OCI-LY1 (cell line): Measurements from ENCODE around the gene CRLF3.

Source experiments
- H2AFZ ChIP-seq: fragments of 200-600 bp; sonication (generic), shearing (Covaris generic); 2 replicates; pipeline ENCODE4 v1.6.0; 2014; ENCODE audit warnings: antibody characterized with exemption, mild to moderate bottlenecking, low read length
- H3F3A ChIP-seq: fragments of 200-600 bp; sonication (generic), shearing (Covaris generic); 2 replicates; pipeline ENCODE4 v1.6.0; 2014; ENCODE audit warnings: mild to moderate bottlenecking, antibody characterized with exemption, low read length, moderate library complexity; ENCODE audit not compliant: insufficient read depth
- H3K27ac ChIP-seq: fragments of 200-600 bp; sonication (generic); 2 replicates; pipeline ENCODE4 v1.5.1; 2014; ENCODE audit warnings: low read length, mixed run types, mild to moderate bottlenecking, low read depth; ENCODE audit not compliant: poor library complexity, severe bottlenecking
- H3K27me3 ChIP-seq: fragments of 200-600 bp; sonication (generic); 2 replicates; pipeline ENCODE4 v1.6.0; 2014; ENCODE audit warnings: antibody characterized with exemption, mild to moderate bottlenecking, low read length, moderate library complexity; ENCODE audit not compliant: insufficient read depth
- H3K36me3 ChIP-seq: fragments of 200-600 bp; sonication (generic); 2 replicates; pipeline ENCODE4 v1.6.1; 2014; ENCODE audit warnings: mild to moderate bottlenecking, antibody characterized with exemption, low read length, moderate library complexity, mixed read lengths; ENCODE audit not compliant: insufficient read depth
- H3K4me1 ChIP-seq: fragments of 200-600 bp; sonication (generic); 2 replicates; pipeline ENCODE4 v1.5.1; 2014; ENCODE audit warnings: mild to moderate bottlenecking, low read length, moderate library complexity; ENCODE audit not compliant: insufficient read depth, severe bottlenecking
- H3K4me2 ChIP-seq: fragments of 200-600 bp; sonication (generic), shearing (Covaris generic); 2 replicates; pipeline ENCODE4 v1.6.1; 2014; ENCODE audit warnings: low read length
- H3K4me3 ChIP-seq: fragments of 200-600 bp; sonication (generic); 2 replicates; pipeline ENCODE4 v1.5.1; 2014; ENCODE audit warnings: low read length, low read depth, mild to moderate bottlenecking, mixed read lengths; ENCODE audit not compliant: poor library complexity, severe bottlenecking
- H3K79me2 ChIP-seq: fragments of 200-600 bp; shearing (Covaris generic); 2 replicates; pipeline ENCODE4 v1.6.1; 2016; ENCODE audit warnings: mixed run types, low read length, mixed read lengths; ENCODE audit not compliant: insufficient read depth
- H3K9ac ChIP-seq: fragments of 200-600 bp; sonication (generic), shearing (Covaris generic); 2 replicates; pipeline ENCODE4 v1.6.1; 2014; ENCODE audit warnings: mild to moderate bottlenecking, low read length, mixed read lengths
- H3K9me2 ChIP-seq: fragments of 200-600 bp; sonication (generic), shearing (Covaris generic); 2 replicates; pipeline ENCODE4 v1.6.1; 2014; ENCODE audit warnings: low read depth, mild to moderate bottlenecking, low read length, mixed read lengths
- H3K9me3 ChIP-seq: fragments of 200-600 bp; shearing (Covaris generic); 2 replicates; pipeline ENCODE4 v1.6.1; 2014; ENCODE audit warnings: low read length, mixed read lengths
- H4K20me1 ChIP-seq: fragments of 200-600 bp; sonication (generic), shearing (Covaris generic); 2 replicates; pipeline ENCODE4 v1.6.0; 2016; ENCODE audit warnings: mild to moderate bottlenecking, low read length; ENCODE audit not compliant: insufficient read depth
- CTCF ChIP-seq: fragments of 200-600 bp; sonication (generic), shearing (Covaris generic); IDR thresholded peaks from 2 replicates; pipeline ENCODE4 v1.5.1; 2017; ENCODE audit warnings: mild to moderate bottlenecking, antibody characterized with exemption, low read length, moderate library complexity, mixed read lengths
- EZH2 ChIP-seq: fragments of 200-600 bp; sonication (generic), shearing (Covaris generic); IDR thresholded peaks from 2 replicates; pipeline ENCODE4 v1.8.0; 2017; ENCODE audit warnings: borderline replicate concordance, mixed run types, mild to moderate bottlenecking, antibody characterized with exemption, low read length, moderate library complexity, mixed read lengths

The CRLF3 gene

DNA sequence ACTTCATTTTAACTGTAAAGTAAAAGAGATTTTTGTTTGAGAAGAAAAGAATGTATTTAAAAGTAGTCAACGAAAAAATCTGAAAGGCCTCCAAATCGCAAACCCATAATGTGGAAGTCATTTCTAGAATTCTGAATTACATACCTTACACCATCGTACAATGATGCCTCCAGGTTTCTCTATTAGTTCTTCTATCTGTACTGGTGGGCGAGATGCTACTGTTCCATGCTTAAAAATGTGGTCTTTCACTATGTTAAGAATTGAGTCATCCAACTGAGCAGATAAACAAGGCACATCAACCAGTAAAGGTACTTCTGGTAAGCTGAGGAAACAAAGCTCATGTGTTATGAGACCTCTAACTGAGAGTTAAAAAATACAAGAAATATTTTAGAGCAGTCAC lies 28.5 kb downstream of the CRLF3 start:
- H3K79me2 ChIP-seq = no peaks in the 10 kb centered on the region
- H2AFZ ChIP-seq = no peak overlapping the region
- no peak overlapping the region for H3K4me3 ChIP-seq
- H3K4me2 ChIP-seq = no peak overlapping the region
- H3K9me3 ChIP-seq = no peaks in the 10 kb centered on the region
- H4K20me1 ChIP-seq = no peaks in the 10 kb centered on the region
- no peaks in the 10 kb centered on the region for H3K27me3 ChIP-seq
- TF ChIP-seq EZH2 = no peak
- H3K27ac ChIP-seq = no peak overlapping the region
- peaks cover 91% of the 10 kb centered on the region for H3K36me3 ChIP-seq
- 0 out of 2 replicates have a peak, but pooled peaks cover 7% of the 10 kb centered on the region for H3F3A ChIP-seq
- H3K9ac ChIP-seq = no peak overlapping the region
- no peaks in the 10 kb centered on the region for H3K9me2 ChIP-seq
- H3K4me1 ChIP-seq = no peaks in the 10 kb centered on the region

GRCh38 chr17:30794372-30794771 lies 30.1 kb downstream of the CRLF3 start:
- Histone ChIP-seq H3K9ac (no peak overlapping the region), H2AFZ (no peak overlapping the region), H3K4me2 (no peak overlapping the region), H3K79me2 (no peaks in the 10 kb centered on the region), H3F3A (0 out of 2 replicates have a peak, but pooled peaks cover 9% of the 10 kb centered on the region), H4K20me1 (no peaks in the 10 kb centered on the region), H3K27ac (no peak overlapping the region), H3K9me3 (no peaks in the 10 kb centered on the region), H3K4me3 (no peak overlapping the region), H3K4me1 (no peaks in the 10 kb centered on the region), H3K27me3 (no peaks in the 10 kb centered on the region), H3K36me3 (peaks cover 91% of the 10 kb centered on the region), H3K9me2 (no peaks in the 10 kb centered on the region)
- TF ChIP-seq EZH2 = no peak
- TF ChIP-seq CTCF = no peak

GRCh38 chr17:30793282-30793977 lies 31.1 kb downstream of the CRLF3 start:
- no peaks in the 10 kb centered on the region for H3K4me1 ChIP-seq
- H3K27ac ChIP-seq = no peak overlapping the region
- H3K36me3 ChIP-seq = peaks cover 91% of the 10 kb centered on the region
- no peak overlapping the region for H3K4me3 ChIP-seq
- no peaks in the 10 kb centered on the region for H3K79me2 ChIP-seq
- no peaks in the 10 kb centered on the region for H3K27me3 ChIP-seq
- no peak overlapping the region for H2AFZ ChIP-seq
- H3K4me2 ChIP-seq = no peak overlapping the region
- 0 out of 2 replicates have a peak, but pooled peaks cover 9% of the 10 kb centered on the region for H3F3A ChIP-seq
- H3K9me2 ChIP-seq = no peaks in the 10 kb centered on the region
- no peak overlapping the region for H3K9ac ChIP-seq
- H3K9me3 ChIP-seq = no peaks in the 10 kb centered on the region
- no peak for TF ChIP-seq EZH2
- no peak for TF ChIP-seq CTCF
- no peaks in the 10 kb centered on the region for H4K20me1 ChIP-seq

DNA sequence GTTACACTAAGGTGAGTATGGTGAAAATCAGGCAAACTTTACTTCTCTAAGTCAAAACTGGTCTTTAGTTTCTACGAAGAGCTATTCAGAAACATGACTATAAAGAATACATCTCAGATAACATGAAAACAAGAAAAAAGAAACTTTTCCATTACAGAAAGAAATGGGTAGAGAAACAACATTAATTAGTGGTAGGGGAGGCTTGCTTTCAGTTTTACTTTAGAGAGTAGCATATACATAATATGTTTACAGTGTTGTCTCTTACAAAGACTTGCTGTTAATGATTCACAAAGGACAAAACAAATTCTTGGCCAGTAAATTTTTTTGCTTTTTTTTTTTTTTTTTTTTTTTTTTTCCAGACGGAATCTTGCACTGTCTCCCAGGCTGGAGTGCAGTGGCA lies 34.2 kb downstream of the CRLF3 start:
- Histone ChIP-seq H3K27me3 (no peaks in the 10 kb centered on the region), H3K36me3 (peaks cover 87% of the 10 kb centered on the region), H3K9me3 (no peaks in the 10 kb centered on the region), H3F3A (peaks cover 13% of the 10 kb centered on the region; the same call in 1 of the 2 replicates), H3K27ac (no peak overlapping the region), H4K20me1 (no peaks in the 10 kb centered on the region), H3K4me1 (no peaks in the 10 kb centered on the region), H3K9me2 (no peaks in the 10 kb centered on the region), H3K9ac (no peak overlapping the region), H2AFZ (no peak overlapping the region), H3K4me2 (no peak overlapping the region), H3K79me2 (no peaks in the 10 kb centered on the region), H3K4me3 (no peak overlapping the region)
- TF ChIP-seq EZH2 = no peak
- TF ChIP-seq CTCF = no peak
